ENCODE data around the gene CYLD.
A peak's percentile ranks its signal among the peaks of the same experiment; 100 is the strongest.

Gene CYLD

DNA sequence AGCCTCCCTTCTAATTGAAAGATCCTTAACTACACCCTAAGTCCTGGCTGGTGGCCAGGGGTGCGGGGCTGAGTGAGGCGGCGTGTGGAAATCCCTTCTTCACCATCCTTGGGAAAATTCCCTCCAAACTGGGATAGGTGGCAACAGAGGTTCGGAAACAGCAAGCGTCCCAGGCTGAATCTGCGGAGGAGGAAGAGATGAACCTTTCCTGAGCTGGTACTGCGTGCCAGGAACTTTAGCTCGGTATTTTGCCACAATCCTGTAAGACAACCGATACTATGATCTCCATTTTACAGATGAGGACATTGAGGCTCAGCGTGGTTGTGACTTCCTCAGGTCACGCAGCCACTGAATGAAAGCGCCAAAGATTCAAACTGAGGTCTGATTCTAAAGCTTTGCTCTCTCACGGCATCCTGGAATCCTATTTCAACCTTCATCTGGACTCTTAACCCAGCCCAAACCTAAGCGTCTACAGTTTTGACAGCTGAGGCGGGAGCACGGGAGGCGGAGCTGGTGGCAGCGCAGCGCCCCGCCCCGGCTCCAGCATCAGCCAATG lies 583 bp upstream of the CYLD start:
- DNase-seq = no peak

DNA sequence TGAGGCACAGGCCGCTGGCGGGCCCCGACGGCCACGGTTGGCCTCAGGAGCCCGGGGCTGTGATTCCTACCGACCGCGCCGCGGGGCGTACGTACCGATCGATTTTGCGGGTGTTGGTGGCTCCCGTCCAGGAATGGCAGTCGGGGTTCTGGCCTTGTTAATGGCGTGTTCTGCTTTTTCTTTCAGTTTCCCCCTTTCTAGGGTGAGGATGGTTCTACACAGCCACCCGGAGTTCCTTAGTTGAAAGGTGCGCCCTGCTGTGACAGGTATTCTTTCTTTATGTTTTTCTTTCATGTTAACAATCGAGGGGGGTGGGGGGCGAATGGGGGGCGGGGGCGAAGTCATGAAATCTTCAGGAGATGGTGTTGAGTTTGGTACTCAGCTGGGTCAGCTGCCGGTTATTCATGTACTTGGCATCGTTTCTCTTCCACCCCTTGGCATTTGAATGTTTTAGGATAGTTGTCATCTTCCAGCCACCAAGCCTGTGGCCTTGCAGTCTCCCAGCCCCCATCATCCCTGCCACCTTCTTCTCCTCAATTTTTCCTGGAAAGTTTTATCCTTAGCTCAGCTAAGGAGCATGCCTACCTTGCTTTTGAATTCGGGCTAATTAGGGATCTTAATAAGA lies 802 bp downstream of the CYLD start:
- no peak for DNase-seq

DNA sequence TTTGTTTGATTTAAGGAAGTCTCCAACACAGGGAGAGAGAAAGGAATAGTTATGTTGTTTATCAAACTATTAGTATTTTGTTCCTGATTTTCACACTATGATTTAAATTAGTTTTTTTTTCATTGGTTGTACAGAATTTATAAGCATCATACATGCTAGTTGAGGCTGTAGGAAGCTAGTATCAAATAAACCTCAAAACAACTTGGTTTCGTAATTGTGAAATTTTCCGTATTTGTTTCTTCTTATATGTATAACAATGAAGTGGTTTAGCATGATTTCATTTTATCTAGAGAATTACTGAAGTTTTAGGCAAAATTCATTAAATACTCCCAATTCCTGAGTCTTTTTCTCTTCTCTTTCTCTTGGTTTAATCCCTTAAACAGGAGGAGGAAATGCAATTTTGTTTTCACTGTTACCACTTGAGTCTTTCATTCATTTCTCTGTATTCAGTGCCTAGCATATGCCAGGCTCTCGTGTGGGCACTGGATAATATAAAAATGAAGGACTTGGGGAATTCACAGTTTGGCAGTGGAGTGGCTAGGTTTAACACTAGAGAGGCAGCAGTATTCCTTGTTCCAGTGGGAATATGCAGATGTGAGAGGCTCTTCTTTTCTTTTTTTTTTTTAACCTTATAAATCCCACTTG lies 1.8 kb downstream of the CYLD start:
- DNase-seq = no peak

DNA sequence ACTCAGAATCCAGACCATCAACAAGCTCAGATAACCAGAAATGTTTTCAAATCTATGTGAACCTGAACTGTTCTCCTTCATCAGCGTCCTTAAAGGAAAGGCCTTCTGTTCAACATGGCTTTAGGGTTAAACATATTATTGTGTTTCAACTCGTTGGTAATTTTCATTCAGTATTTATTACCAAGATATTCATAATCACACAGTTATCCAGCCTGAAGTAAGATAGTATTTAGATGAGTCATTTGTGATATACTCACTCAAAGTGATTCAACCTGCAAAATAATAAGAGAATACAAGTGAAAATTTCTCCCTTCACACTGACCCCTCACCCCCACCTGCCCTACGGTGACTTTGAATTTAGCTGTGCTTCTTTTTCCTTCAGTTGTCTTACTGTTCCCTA lies 3.0 kb downstream of the CYLD start:
- DNase-seq = no peak

DNA sequence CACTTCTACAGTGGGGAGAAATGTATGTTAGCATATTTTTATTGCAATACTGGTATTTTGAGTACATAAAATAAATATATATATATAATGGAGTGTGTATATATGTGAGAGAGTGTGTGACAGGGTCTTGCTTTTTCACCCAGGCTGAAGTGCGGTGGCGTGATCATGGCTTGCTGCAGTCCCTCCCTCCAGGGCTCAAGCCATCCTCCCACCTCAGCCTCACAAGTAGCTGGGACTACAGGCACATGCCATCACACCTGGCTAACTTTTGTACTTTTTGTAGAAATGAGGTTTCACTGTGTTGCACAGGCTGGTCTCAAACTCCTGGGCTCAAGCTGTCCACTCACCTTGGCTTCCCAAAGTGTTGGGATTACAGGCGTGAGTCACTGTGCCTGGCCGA lies 4.1 kb downstream of the CYLD start:
- no peak for DNase-seq

DNA sequence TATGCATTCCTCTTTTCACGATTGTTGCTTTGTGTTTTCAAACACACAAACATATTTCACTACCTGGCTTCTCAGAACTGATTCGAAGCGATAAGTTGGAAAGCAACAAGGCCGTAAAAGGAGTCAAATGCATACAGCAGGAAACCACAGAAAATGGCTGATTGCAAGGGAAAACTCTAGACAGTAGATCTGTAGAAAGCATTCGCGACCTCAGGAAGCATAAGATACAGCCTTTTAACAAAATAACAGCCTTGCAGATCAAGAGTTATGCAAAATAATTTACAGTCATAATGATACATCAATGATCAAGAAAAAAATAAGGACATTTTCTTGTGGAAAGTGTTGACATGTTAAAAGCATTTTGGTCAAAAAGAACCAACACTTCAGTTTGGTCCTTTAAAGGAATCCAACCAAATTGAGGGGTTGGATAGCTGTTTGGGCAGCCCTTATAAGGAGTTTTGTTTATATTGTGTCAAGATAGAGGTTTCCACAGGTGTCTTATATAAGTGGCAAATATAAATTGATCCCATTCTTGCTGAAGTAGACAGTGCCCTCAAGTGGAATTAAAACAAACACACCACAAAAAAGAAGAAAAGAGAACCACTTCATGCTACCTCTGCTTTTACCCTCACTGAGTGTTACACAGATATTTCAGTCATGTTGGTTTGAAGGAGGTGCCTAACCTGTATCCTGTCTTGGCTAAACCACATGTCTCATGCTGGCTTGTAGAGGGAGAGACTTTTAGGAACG lies 5.5 kb downstream of the CYLD start:
- DNase-seq = peak; percentile 31

DNA sequence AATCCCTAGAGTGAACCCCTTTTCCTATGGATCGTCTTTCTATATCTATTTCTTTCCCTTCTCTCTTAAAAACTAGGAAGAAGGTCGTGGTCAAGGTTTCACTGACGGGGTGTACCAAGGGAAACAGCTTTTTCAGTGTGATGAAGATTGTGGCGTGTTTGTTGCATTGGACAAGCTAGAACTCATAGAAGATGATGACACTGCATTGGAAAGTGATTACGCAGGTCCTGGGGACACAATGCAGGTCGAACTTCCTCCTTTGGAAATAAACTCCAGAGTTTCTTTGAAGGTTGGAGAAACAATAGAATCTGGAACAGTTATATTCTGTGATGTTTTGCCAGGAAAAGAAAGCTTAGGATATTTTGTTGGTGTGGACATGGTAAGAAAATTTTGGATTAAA lies 9.6 kb downstream of the CYLD start:
- DNase-seq = no peak

DNA sequence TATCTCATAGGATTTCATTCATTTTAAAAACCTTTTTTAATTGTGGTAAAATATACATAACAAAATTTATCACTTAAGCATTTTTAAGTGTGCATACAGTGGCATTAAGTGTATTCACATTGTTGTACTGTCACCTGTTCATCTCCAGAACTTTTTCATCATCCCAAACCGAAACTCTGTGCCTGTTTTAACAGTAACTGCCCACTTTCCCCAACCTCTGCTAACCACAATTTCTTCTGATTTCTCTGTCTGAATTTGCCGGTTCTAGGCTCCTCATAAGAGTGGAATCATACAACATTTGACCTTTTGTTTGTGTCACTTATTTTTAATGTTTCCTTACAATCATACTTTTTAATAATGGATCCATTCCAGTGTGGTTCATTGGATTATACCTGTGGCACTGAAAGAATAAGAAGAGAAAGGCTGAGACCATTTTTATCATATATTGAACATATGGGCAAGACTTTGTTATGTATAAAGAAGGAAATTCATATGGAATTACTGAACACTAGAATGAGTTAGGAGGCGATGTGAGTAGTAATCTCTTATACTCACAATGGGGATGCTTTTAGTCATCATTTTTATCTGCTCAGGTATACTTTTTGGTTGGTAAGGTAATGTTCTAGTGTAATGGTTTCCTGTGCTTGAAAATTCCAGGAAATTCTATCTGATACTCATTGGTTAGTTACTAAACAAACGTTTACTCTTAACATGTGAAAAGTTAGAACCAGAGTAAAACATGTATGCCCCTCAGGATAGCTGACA lies 10.8 kb downstream of the CYLD start:
- DNase-seq = no peak

DNA sequence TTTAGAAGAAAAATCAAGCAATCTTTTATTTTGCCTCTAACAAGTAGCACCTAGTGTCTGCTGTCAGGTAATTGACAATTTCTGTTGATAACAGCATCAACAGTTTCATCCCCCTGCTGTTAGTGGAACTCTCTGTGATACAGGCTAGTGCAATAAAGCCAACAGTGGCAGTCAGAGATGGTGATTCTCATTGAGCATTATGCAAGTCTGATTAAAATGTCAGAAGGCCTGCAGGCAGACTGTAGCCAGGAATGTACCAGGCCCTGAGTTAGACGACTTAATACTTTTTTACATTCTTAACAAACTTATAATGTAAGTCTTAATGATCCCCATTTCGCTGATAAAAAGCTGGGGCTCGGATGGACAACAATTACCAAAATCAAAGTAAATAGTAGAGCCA lies 14.6 kb downstream of the CYLD start:
- DNase-seq = no peak

DNA sequence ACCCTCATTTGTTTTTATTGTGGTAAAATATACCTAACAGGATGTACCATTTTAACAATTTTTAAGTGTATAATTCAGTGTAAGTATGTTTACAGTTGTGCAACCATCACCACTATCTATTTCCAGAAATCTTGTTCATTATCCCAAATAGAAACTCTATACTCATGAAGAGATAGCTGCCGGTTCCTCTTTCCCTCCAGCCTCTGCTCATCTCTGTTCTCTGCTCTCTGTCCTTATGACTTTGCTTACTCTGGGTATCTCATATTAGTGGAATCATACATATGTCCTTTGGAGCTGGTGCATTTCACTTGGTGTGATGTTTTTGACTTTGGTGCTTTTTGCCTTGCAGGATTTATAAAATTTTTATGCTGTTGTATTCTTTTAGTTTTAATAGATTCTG lies 19.4 kb downstream of the CYLD start:
- no peak for DNase-seq

DNA sequence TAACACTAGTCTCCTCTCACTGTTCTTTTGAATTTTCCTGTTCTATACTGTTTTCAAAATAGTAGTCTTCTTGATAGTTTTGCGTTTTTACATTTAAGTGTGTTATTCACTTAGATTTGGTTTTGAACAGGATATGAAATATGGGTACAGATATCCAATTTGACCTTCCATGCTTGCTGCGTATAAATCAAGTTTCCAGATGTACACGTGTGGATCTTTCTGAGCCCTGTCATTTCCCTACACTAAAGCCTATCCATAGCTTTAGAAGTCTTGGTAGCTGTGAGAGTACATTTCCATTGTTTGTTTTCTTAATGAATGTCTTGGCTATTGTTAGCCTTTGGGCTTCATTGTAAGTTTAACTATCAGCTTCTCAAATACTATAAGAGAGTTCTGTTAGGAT lies 20.4 kb downstream of the CYLD start:
- no peak for DNase-seq

DNA sequence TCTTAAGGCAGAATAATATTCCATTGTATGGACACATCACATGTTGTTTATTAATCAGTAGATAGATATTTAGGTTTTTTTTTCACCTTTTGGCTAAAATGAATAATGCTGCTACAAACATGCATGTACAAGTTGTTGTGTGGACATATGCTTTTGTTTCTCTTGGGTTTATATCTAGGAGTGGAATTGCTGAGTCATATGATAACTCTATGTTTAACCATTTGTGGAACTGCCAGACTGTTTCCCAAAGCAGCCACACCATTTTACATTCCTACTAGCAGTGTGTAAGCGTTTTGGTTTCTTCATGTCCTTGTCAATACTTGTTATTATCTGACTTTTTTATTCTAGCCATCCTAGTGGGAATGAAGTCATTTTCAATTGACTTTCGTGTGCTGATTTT lies 21.3 kb downstream of the CYLD start:
- DNase-seq = no peak

DNA sequence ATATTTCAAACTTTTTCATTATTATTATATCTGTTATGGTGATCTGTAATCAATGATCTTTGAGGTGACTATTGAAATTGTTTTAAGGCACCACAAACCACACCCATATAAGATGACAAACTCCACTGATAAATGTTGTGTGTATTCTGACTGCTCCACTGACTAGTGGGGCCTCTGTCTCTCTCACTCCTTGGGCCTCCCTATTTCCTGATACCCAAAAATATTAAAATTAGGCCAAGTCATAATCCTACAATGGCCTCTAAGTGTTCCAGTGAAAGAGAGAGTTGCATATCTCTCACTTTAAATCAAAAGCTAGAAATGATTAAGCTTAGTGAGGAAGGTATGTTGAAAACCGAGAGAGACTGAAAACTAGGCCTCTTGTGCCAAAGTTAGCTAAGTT lies 23.4 kb downstream of the CYLD start:
- DNase-seq = no peak

DNA sequence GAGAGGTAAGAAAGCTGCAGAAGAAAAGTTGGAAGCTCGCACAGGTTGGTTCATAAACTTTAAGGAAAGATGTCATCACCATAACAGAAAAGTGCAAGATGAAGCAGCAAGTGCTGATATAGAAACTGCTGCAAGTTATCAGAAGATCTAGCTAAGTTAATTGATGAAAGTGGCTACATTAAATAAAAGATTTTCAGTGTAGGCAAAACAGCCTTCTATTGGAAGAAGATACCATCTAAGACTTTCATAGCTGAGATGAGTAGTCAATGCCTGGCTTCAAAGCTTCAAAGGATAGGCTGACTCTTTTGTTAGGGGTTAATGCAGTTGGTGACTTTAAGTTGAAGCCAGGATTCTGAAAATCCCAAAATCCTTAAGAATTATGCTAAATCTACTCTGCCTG lies 24.0 kb downstream of the CYLD start:
- no peak for DNase-seq

DNA sequence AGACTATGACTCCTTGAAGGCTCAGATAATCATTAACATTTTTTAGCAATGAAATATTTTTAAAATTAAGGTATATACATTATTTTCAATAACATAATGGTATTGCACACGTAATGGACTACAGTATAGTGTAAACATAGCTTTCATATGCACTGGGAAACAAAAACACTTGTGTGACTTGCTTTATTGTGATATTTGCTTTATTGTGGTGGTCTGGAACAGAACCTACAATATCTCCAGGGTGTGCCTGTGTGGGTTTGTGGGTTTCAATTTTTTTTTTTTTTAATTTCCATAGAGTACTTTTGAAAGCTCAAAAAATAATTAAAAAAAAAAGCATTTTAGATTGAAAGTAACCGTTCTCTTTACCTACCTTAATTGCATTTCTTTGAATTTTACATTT lies 25.3 kb downstream of the CYLD start:
- no peak for DNase-seq

DNA sequence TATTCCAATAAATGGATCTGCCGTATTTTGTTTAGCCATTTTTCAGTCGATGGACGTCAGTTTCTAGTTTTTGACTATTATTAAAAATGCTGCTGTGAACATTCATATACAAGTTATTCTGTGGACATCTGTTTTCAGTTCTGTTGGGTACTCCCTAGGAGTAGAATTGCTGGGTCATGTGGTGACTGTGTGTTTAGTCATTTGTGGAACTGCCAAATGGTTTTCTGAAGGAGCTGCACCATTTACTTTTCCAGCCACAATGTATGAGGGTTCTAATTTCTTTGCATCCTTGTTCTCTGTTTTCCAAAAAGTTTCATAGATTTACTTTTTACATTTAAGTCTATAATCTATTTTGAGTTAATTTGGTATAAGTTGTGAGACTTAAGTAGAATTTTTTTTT lies 29.5 kb downstream of the CYLD start:
- no peak for DNase-seq

DNA sequence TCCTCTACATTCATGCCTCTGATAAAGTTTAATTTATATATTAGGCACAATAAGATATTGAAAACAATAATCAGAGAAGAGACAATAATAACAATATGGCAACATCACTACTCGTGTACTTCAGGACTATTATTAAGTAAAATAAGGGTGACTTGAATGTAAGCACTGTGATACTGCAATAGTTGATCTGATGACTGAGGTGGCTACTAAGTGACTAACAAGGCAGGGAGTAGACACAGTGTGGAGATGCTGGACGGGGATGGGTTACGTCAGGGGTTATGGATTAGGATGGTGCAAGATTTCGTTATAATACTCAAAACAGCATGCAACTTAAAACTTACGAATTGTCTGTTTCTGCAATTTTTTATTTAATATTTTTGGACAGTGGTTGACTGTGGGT lies 32.5 kb downstream of the CYLD start:
- no peak for DNase-seq

DNA sequence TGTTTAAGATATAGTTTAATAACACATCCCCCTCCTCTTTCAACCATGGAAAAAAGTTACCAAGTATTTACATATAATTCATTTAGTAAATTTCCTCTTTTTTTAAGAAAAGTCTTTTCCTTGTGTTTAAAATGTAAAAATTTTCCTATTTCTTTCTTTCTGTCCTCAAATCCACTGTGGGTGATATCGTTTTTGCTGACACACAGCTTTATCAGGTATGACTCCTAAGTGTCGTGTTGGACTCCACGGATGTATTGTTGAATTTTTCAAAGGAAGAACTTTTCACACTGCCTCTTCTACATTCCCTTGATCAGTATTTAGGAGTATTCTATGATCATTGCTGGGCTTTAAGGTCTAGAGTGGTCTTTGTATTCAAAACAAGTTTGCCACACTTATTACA lies 33.1 kb downstream of the CYLD start:
- DNase-seq = no peak

DNA sequence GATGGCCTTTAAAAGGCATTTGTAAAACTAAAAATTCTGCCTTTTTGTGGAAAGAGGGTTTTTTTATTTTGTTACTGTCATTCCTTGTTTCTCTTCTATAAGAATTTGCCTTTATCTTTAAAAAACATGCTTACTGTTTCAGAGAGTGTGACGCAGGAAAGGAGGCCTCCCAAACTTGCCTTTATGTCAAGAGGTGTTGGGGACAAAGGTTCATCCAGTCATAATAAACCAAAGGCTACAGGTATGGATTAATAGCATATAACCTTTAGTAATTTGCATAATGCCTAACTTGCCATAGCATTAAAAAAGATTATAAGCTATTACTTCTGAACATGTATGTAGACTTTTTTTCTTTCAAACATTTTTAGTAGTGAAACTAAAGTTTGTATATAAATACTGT lies 34.2 kb downstream of the CYLD start:
- no peak for DNase-seq

DNA sequence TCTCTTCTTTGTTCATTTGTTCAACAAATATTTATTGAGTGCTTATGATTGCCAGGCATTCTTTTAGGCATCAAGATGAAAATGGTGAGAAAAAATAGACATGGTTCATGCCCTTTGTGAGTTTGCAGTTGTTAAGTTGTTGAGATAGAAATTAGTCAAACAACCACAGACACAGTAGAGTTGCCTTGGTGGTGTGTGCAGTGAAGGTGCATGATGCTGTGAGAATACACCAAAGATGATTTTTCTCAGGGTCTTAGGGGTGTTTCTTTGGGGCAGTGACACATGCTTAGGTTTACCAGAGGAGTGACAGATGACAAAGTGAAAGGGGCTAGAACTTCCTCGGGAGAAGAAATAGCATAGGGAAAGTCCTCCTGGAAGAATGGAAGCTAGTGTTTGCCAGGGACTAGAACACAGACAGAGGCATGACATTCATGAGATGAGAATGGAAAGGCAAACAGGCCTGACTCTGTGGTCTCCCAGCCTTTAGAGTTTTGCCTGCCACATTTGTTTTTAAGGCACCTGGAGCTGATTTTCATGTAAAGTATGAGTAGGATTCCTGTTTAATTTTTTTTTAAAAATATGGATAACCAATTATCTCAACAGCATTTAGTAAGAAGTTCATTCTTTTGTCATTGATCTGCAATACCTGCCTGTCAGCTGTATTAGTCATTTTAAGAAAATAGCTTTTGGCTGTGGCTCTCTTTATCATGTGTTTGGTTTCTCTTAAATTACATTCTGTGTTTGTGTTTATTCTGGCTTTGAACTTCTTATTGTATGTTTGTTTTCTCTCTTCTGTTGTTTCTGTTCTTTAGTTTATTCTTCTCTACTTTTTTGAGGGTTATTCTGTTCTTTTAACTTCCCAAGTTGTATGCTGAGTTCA lies 36.6 kb downstream of the CYLD start:
- no peak for DNase-seq

DNA sequence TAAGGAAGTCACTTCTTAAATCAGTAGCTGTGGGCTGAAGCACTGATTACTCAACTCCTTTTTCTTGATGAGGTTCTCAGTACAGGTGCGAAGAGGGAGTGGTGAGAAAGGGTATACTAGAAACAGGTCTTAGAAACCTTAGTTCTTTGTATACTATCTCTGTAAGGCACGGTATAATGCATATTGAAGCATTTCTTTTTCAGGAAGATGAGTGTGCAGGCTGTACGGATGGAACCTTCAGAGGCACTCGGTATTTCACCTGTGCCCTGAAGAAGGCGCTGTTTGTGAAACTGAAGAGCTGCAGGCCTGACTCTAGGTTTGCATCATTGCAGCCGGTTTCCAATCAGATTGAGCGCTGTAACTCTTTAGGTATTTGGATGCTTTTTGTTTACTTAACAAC lies 39.2 kb downstream of the CYLD start:
- DNase-seq = no peak

DNA sequence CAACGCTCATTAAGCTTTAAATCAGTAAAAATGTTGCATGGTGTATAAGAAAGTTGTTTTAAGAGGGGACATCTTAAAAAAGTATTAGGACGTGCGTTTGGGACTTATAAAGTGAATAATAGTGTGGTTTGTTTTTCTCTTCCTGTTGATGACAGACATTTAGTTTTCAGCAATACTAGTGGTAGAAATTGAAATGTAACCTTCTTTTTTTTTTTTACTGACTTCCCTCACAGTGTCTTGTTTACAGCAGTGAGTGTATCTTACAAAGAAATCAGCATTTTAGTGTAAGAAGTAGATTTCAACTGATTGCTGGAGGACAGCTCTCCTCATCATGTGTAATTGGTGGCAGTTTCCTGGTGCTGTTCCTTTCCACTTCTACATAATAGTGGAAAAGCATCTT lies 39.6 kb downstream of the CYLD start:
- no peak for DNase-seq

DNA sequence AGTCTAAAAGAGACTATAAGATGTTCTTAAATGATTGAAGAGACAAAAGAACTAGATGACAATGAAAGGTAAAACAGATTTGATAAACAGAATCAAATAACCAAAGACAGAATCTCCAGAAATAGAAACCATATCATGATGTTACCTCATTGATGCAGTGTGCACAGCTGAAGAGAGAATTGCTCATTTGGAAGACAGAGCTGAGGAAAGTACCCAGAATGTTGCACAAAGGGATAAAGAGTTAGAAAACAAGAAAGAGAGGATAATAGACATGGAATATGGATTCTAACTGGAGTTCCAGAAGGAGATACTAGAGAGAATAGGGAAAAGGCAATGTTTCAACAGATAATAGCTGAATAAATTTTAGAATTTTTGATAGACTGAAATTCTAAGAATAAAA lies 47.9 kb downstream of the CYLD start:
- DNase-seq = no peak
